Lower leg skin (tissue), 4 donors: Measurements from ENCODE around the gene COL9A2. TPM values are rescaled to one million over a fixed set of nuclear protein-coding genes. Genes with fewer than 3 reads are reported as not detected.
"Not testable (repeated sequence)": the region's sequence is repeated elsewhere in the genome, so short reads cannot be mapped to it uniquely, and the experiment has no call there.

Experiments used
- DNase-seq, 2 donors: peaks; one replicate each; pipeline ENCODE4 v3.0.0-alpha.2; 2019; ENCODE audit warnings: low spot score in 2 of 2
- H3K4me3 ChIP-seq: fragments of 200-600 bp; sonication (generic); 2 replicates; pipeline ENCODE4 v1.5.1; 2017; ENCODE audit warnings: mild to moderate bottlenecking, low read depth; ENCODE audit not compliant: poor library complexity, severe bottlenecking
- POLR2A ChIP-seq, 2 donors: fragments of 450-650 bp; IDR thresholded peaks; one replicate each; pipeline ENCODE4 v1.6.1; 2016 to 2017; ENCODE audit warnings: antibody characterized with exemption in 2 of 2, mild to moderate bottlenecking in 1 of 2, moderate library complexity in 1 of 2
- WGBS, 2 donors: methylation state at CpG; one replicate each; pipeline ENCODE4 v1.1.5; 2018; 5-methylcytosine and 5-hydroxymethylcytosine counted together
- intact Hi-C: fragments of 100-400 bp; cut with DNase I; formaldehyde crosslinking; loops from one replicate; pipeline ENCODE4 v1.15.0; 2023; ENCODE audit warnings: low total_unique reads
- total RNA-seq, 4 donors: library from RNA; depleted of rRNA; stranded (reverse); fragments of >200 nt; gene quantifications; one replicate each; pipeline ENCODE4 v1.1.0, GENCODE V29; 2016
- TF ChIP-seq, protein P1 (sequence below), 3 donors: fragments of 450-650 bp; IDR thresholded peaks; one replicate each; pipeline ENCODE4 v1.5.1; 2016; ENCODE audit warnings: antibody characterized with exemption in 3 of 3, mild to moderate bottlenecking in 3 of 3, moderate library complexity in 2 of 3

COL9A2 gene
- total RNA-seq, 4 donors from 2014 or later: 2.4 to 8.7 (median 4.3) TPM

DNA sequence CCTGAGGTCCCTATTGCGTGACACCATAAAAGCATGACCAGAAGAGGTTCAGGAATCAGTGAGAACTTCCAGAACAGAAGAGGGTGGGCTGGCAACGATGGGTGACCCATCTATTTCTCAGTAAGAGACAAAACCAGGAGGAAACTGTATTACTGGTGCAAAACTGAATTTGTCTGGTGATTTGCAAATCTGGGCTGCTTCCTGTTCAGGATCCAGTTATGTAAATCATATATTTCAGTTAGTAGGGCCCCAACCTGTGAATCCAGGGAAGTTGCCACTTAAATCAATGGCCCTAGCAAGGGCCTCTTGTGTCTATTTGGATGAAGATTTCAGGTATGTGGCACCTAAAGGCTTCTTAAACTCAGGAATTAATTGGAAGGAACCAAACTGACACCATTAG is 33.3 kb upstream of the COL9A2 start:
- intact Hi-C loops: no loop called here
- TF ChIP-seq POLR2A (IDR thresholded peaks at IDR 0.05): no peak
- TF ChIP-seq, protein P1, sequence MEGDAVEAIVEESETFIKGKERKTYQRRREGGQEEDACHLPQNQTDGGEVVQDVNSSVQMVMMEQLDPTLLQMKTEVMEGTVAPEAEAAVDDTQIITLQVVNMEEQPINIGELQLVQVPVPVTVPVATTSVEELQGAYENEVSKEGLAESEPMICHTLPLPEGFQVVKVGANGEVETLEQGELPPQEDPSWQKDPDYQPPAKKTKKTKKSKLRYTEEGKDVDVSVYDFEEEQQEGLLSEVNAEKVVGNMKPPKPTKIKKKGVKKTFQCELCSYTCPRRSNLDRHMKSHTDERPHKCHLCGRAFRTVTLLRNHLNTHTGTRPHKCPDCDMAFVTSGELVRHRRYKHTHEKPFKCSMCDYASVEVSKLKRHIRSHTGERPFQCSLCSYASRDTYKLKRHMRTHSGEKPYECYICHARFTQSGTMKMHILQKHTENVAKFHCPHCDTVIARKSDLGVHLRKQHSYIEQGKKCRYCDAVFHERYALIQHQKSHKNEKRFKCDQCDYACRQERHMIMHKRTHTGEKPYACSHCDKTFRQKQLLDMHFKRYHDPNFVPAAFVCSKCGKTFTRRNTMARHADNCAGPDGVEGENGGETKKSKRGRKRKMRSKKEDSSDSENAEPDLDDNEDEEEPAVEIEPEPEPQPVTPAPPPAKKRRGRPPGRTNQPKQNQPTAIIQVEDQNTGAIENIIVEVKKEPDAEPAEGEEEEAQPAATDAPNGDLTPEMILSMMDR (IDR thresholded peaks at IDR 0.05): no peak
- no peak for DNase-seq
- WGBS, 2 donors: 76 to 86% methylated on average over 2 of the region's 2 CpGs
- H3K4me3 ChIP-seq: no peak overlapping the region

- H3K4me3 ChIP-seq: no peak overlapping the region
- TF ChIP-seq POLR2A (IDR thresholded peaks at IDR 0.05): no peak
- TF ChIP-seq, protein P1 (IDR thresholded peaks at IDR 0.05): no peak
- intact Hi-C loops: no loop called here
- peak; percentile 42 to 90 for DNase-seq
- 20 to 23% methylated on average over 6 of the region's 6 CpGs for WGBS, 2 donors
These were observed 27.5 kb upstream of the COL9A2 start for GRCh38 chr1:40344597-40344996.

- WGBS, 2 donors: 81 to 90% methylated on average over 3 of the region's 3 CpGs
- H3K4me3 ChIP-seq, DNase-seq, intact Hi-C loops: not testable (repeated sequence)
These were observed 25.3 kb upstream of the COL9A2 start for GRCh38 chr1:40342381-40342717.

- 61 to 75% methylated on average over 6 of the region's 6 CpGs for WGBS, 2 donors
- intact Hi-C loops: no loop called here
- H3K4me3 ChIP-seq: no peak overlapping the region
- no peak for TF ChIP-seq POLR2A (IDR thresholded peaks at IDR 0.05)
- TF ChIP-seq, protein P1 (IDR thresholded peaks at IDR 0.05): no peak
- DNase-seq: no peak
These were observed 24.6 kb upstream of the COL9A2 start for GRCh38 chr1:40341491-40342380.

DNA sequence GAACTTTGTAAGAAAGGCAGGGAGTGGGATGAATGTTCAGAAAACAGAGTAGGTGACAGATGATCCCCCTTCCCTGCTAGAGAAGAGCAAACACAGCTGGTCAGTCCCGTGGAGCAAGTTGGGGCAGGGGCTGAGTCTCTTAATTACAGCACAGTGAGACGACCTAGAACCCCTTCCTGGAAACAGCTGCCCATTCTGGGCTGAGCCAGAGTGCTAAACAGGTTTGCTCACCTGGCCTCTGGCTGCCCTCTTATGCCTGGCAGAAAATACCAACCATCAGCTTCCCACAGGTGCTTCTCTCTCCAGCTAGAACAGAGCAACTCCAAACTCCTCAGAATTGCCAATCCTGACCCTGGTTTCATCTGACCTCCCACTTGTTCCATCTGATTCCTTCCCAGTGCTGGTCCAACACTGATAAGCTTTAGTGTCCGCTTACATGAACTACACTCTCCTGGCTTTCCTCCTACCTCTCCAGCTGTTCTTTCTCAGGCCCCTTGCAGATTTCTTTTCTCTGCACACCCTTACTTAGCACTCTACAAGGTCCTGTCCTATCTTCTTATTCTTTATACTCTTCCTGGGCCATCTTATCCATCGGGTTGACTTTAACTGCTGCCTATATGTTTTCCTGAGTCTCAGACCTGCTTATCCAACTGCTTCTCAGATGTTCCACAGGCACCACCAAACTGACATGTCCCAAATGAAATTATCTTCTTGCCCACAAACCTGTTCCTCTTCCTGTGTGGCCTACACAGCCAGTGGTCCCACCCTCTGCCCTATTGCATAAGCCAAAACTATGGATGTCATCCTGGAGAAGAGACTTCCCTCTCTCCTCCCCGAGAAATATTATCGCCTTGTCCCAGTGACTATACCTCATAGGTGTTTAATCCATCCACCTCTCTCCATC is 22.6 kb upstream of the COL9A2 start:
- intact Hi-C loops: loop anchor here (5.0 to 10.0 kb wide), 2 partner anchors 192 to 255 kb away; no protein-coding TSS in a partner anchor
- H3K4me3 ChIP-seq: no peak overlapping the region
- no peak for TF ChIP-seq POLR2A (IDR thresholded peaks at IDR 0.05)
- TF ChIP-seq, protein P1 (IDR thresholded peaks at IDR 0.05): no peak
- WGBS, 2 donors: 59 to 62% methylated on average over 6 of the region's 6 CpGs
- no peak for DNase-seq
